Liver (tissue), 3 donors: ENCODE results near the gene RIMBP3B.
"Not testable (repeated sequence)": the region's sequence is repeated elsewhere in the genome, so short reads cannot be mapped to it uniquely, and the experiment has no call there.

Source experiments
- EGR1 ChIP-seq, 2 donors: IDR thresholded peaks; 2 replicates each; pipeline ENCODE4 v1.6.1; 2016 to 2018; ENCODE audit warnings: antibody characterized with exemption in 2 of 2, low read depth in 2 of 2
- FOXA1 ChIP-seq: IDR thresholded peaks from 2 replicates; pipeline ENCODE4 v1.6.1; 2016; ENCODE audit warnings: antibody characterized with exemption
- GABPA ChIP-seq, 2 donors: IDR thresholded peaks in 1 of 2; conservative IDR thresholded peaks in 1 of 2; 2 replicates each; pipeline ENCODE4 v1.6.1; 2016; ENCODE audit warnings: antibody characterized with exemption in 2 of 2, mild to moderate bottlenecking in 1 of 2, moderate library complexity in 1 of 2
- JUND ChIP-seq, 2 donors: IDR thresholded peaks; 2 replicates each; pipeline ENCODE4 v1.6.1; 2016; ENCODE audit warnings: antibody characterized with exemption in 2 of 2
- REST ChIP-seq: IDR thresholded peaks from 2 replicates; pipeline ENCODE4 v1.6.1; 2016; ENCODE audit warnings: antibody characterized with exemption, mild to moderate bottlenecking
- SP1 ChIP-seq: IDR thresholded peaks from 2 replicates; pipeline ENCODE4 v1.6.1; 2018; ENCODE audit warnings: antibody characterized with exemption, mild to moderate bottlenecking
- TAF1 ChIP-seq: conservative IDR thresholded peaks from 2 replicates; pipeline ENCODE4 v1.6.1; 2016; ENCODE audit warnings: antibody characterized with exemption, mild to moderate bottlenecking
- YY1 ChIP-seq: IDR thresholded peaks from 2 replicates; pipeline ENCODE4 v1.6.1; 2016; ENCODE audit warnings: antibody characterized with exemption, mild to moderate bottlenecking
- TF ChIP-seq, protein P1 (sequence below): fragments of 150-350 bp; IDR thresholded peaks from 2 replicates; pipeline ENCODE4 v1.5.1; 2017; ENCODE audit warnings: improper control_type of control experiment, low read depth, low read length; ENCODE audit not compliant: missing input control
- TF ChIP-seq, protein P2 (sequence below): IDR thresholded peaks from 2 replicates; pipeline ENCODE4 v1.6.1; 2016; ENCODE audit warnings: antibody characterized with exemption
- TF ChIP-seq, protein P3 (sequence below): IDR thresholded peaks from 2 replicates; pipeline ENCODE4 v1.6.1; 2016; ENCODE audit warnings: antibody characterized with exemption
- donor health status: healthy.
- donor health status: healthy.

DNA sequence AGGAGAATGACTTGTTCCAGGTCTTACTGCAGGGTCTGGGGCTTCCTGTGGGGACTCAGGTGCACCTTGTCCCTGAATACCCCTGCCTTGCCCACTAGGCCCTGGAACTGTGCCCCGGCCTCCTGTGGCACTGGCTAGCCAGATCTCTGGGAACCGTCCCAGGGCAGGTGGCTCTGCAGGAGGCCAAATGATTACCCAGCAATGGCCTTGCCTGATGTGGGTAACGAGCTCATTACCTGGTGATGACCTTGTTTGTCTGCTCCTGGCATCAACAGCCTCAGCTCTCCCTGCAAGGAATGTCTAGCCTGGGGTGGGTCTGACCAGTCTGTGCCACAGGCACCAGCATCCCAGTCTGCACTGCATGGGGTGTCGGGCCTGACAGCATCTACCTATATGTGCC, 18.2 kb upstream of the RIMBP3B start:
- TF ChIP-seq, protein P1, sequence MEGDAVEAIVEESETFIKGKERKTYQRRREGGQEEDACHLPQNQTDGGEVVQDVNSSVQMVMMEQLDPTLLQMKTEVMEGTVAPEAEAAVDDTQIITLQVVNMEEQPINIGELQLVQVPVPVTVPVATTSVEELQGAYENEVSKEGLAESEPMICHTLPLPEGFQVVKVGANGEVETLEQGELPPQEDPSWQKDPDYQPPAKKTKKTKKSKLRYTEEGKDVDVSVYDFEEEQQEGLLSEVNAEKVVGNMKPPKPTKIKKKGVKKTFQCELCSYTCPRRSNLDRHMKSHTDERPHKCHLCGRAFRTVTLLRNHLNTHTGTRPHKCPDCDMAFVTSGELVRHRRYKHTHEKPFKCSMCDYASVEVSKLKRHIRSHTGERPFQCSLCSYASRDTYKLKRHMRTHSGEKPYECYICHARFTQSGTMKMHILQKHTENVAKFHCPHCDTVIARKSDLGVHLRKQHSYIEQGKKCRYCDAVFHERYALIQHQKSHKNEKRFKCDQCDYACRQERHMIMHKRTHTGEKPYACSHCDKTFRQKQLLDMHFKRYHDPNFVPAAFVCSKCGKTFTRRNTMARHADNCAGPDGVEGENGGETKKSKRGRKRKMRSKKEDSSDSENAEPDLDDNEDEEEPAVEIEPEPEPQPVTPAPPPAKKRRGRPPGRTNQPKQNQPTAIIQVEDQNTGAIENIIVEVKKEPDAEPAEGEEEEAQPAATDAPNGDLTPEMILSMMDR: not testable (repeated sequence)
- TF ChIP-seq TAF1; FOXA1; EGR1 (IDR thresholded peaks at IDR 0.05; ENCODE audit: low read depth in 2 of 2); SP1; REST; YY1; JUND (IDR thresholded peaks at IDR 0.05); GABPA (IDR thresholded peaks at IDR 0.05 in 1 of 2, conservative IDR thresholded peaks at IDR 0.05 in 1 of 2): not testable (repeated sequence)
- TF ChIP-seq, protein P2, sequence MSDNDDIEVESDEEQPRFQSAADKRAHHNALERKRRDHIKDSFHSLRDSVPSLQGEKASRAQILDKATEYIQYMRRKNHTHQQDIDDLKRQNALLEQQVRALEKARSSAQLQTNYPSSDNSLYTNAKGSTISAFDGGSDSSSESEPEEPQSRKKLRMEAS: not testable (repeated sequence)
- TF ChIP-seq, protein P3, sequence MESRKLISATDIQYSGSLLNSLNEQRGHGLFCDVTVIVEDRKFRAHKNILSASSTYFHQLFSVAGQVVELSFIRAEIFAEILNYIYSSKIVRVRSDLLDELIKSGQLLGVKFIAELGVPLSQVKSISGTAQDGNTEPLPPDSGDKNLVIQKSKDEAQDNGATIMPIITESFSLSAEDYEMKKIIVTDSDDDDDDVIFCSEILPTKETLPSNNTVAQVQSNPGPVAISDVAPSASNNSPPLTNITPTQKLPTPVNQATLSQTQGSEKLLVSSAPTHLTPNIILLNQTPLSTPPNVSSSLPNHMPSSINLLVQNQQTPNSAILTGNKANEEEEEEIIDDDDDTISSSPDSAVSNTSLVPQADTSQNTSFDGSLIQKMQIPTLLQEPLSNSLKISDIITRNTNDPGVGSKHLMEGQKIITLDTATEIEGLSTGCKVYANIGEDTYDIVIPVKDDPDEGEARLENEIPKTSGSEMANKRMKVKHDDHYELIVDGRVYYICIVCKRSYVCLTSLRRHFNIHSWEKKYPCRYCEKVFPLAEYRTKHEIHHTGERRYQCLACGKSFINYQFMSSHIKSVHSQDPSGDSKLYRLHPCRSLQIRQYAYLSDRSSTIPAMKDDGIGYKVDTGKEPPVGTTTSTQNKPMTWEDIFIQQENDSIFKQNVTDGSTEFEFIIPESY: not testable (repeated sequence)
